Right lobe of liver (tissue), 4 donors: ENCODE measurements around the gene BHLHE23.

Experiments
- CTCF ChIP-seq, 4 donors: fragments of 200-600 bp in 3 of 4; fragments of 450-650 bp in 1 of 4; IDR thresholded peaks; one replicate each; pipeline versions ENCODE4 v1.5.1 to v1.8.0; 2016 to 2022; ENCODE audit warnings: antibody characterized with exemption in 4 of 4, mild to moderate bottlenecking in 2 of 4
- POLR2A ChIP-seq: fragments of 450-650 bp; IDR thresholded peaks from one replicate; pipeline ENCODE4 v1.6.1; 2017; ENCODE audit warnings: antibody characterized with exemption, mild to moderate bottlenecking
- donor health status: DM: no; HTN: no; CAD: no.
- donor health status: DM: no; HTN: no; CAD: no.
- donor health status: DM: no; HTN: yes; CAD: no.

GRCh38 chr20:63033794-63034709 is 27.3 kb upstream of the BHLHE23 start:
- no peak for TF ChIP-seq CTCF (IDR thresholded peaks at IDR 0.05)
- TF ChIP-seq POLR2A, result no peak
